Sigmoid colon (tissue), 3 donors: ENCODE measurements around the gene NDUFV2.

ENCODE experiments used
- CTCF ChIP-seq, 4 experiments: fragments of 450-650 bp in 3 of 4; fragments of 200-600 bp in 1 of 4; IDR thresholded peaks; one replicate each; pipeline ENCODE4 v1.5.1; 2016 to 2019; ENCODE audit warnings: antibody characterized with exemption in 4 of 4, mild to moderate bottlenecking in 3 of 4, moderate library complexity in 2 of 4
- POLR2A ChIP-seq, 2 donors: fragments of 450-650 bp; IDR thresholded peaks; one replicate each; pipeline ENCODE4 v1.6.1; 2016; ENCODE audit warnings: antibody characterized with exemption in 2 of 2, mild to moderate bottlenecking in 2 of 2, moderate library complexity in 2 of 2

GRCh38 chr18:9160014-9160413 is 57.5 kb downstream of the NDUFV2 start:
- TF ChIP-seq CTCF (IDR thresholded peaks at IDR 0.05) (no peak), POLR2A (IDR thresholded peaks at IDR 0.05) (no peak)
